Naive thymus-derived CD8-positive, alpha-beta T cell (primary cell): ENCODE data around the gene BLM. TPM values are rescaled to one million over a fixed set of nuclear protein-coding genes. Genes with fewer than 3 reads are reported as not detected.
"Not testable (repeated sequence)": the region's sequence is repeated elsewhere in the genome, so short reads cannot be mapped to it uniquely, and the experiment has no call there.

Experiments
- ATAC-seq, 2 donors: fragments of 150-1000 bp; cut with Tn5 transposase in 1 of 2; sonication (Bioruptor Pico), chemical (Tn5 transposase) in 1 of 2; 1 replicate in 1 of 2; 2 replicates in 1 of 2; pipeline ENCODE4 v1.10.0; 2021; ENCODE audit warnings: mild to moderate bottlenecking in 2 of 2, moderate library complexity in 2 of 2
- POLR2A ChIA-PET: fragments of 350-600 bp; sonication (Branson Sonifier 250); formaldehyde crosslinking; loops from one replicate; lab custom pipeline; 2021; ENCODE audit warnings: antibody characterized with exemption; lab: Charles Lee
- DNase-seq, 10 donors: peaks; one replicate each; pipeline versions ENCODE4 v3.0.0 to v3.0.0-alpha.2; 2020 to 2022
- H3K27ac Mint-ChIP-seq, 10 donors: one replicate each; pipeline ENCODE4 v1.8.0; 2020 to 2022; ENCODE audit warnings: mild to moderate bottlenecking in 10 of 10, mixed read lengths in 10 of 10, moderate library complexity in 4 of 10, inconsistent platforms in 1 of 10
- H3K27me3 Mint-ChIP-seq, 5 donors: one replicate each; pipeline ENCODE4 v1.8.0; 2021 to 2022; ENCODE audit warnings: mixed read lengths in 5 of 5
- H3K36me3 Mint-ChIP-seq, 3 donors: one replicate each; pipeline ENCODE4 v1.8.0; 2020 to 2022; ENCODE audit warnings: mixed read lengths in 3 of 3, mild to moderate bottlenecking in 2 of 3, inconsistent platforms in 1 of 3
- H3K4me1 Mint-ChIP-seq, 4 donors: one replicate each; pipeline ENCODE4 v1.8.0; 2021 to 2022; ENCODE audit warnings: mixed read lengths in 4 of 4
- H3K4me3 Mint-ChIP-seq, 10 donors: one replicate each; pipeline ENCODE4 v1.8.0; 2020 to 2022; ENCODE audit warnings: mild to moderate bottlenecking in 10 of 10, mixed read lengths in 10 of 10, moderate library complexity in 6 of 10, inconsistent platforms in 1 of 10
- H3K9me3 Mint-ChIP-seq, 9 donors: one replicate each; pipeline ENCODE4 v1.8.0; 2020 to 2022; ENCODE audit warnings: mixed read lengths in 9 of 9, mild to moderate bottlenecking in 3 of 9, inconsistent platforms in 1 of 9, moderate library complexity in 1 of 9
- polyA plus RNA-seq, 3 donors: library from polyadenylated mRNA; unstranded; fragments of 300-500 nt; fragmentation: Illumina TruSeq; gene quantifications; one replicate each; pipeline ENCODE4 v1.2.3, GENCODE V29; 2021
- total RNA-seq, 8 experiments: library from RNA in 2 of 8; stranded (reverse) in 2 of 8; gene quantifications; one replicate each; pipeline ENCODE4 v1.2.3 and lab custom pipeline; 2021 to 2026

Gene BLM
- total RNA-seq (1 to 10 TPM; 5.9 to 7.1 TPM), polyA plus RNA-seq (1 to 10 TPM; 2.6 to 4.1 (median 4.1) TPM), total RNA-seq (lab: John Stamatoyannopoulos, UW) (11.8 to 35.9 (median 18.6) reads per million in 6 experiments)

DNA sequence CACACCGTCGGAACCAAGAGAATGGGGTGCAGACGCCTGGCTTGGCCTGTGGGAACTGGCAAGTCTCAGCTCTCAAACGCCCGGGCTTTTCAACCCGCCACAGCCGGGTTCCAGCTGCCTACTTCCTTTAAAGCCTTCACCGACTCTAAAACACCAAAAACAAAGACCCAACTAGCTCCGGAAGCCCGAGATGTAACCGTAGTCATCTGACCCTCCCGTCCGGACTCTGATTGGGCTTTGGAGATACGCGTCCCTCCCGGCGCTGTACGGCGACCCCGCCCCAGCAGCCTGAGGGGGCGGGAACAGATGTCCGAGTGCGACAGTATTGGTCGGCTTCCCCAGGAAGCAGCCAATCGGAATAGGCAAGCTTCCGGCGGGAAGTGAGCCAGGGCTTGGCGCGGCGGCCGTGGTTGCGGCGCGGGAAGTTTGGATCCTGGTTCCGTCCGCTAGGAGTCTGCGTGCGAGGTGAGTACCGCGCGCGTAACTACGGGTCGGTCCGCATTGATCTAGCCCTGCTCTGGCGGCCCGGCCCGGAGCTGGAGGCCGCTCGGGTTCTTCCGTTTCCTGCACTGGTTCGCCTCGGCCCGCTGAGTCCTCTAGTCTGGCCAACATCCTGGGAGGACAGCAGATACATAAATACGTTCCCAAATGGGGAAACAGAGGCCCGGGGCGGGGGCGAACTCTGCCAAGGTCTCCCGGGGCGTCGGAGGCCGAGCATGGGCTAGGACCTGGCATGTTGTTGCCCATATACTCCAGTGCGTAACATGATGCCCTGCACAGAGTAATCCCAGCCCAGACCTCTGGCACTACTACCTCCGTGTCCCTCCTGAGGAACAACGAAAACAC, at the start of gene BLM:
Gene BLM (plus strand): TSS at position 371 of the 846 bp plus-strand sequence. CDS start 30,047 bp downstream, outside the sequence.
- Mint-ChIP-seq H3K36me3 (no peaks in the 10 kb centered on the region), H3K27ac (peak within 1 kb of the TSS; percentile 91 to 98 (median 94)), H3K4me3 (peak within 1 kb of the TSS; percentile 95 to 98 (median 96)), H3K9me3 (no peaks in the 10 kb centered on the region), H3K27me3 (no peaks in the 10 kb centered on the region), H3K4me1 (peaks cover 14 to 30% (median 28%) of the 10 kb centered on the region in 4 donors)
- ATAC-seq (peak; percentile 99), DNase-seq (peak; percentile 87 to 97 (median 94))
- POLR2A ChIA-PET: interaction anchor here (0.5 to 2.3 kb wide), 16 partner anchors 46 to 1560 kb away, joined by 3 to 11 read pairs (median 4); partner anchors contain the start of genes HDDC3 and MAN2A2

DNA sequence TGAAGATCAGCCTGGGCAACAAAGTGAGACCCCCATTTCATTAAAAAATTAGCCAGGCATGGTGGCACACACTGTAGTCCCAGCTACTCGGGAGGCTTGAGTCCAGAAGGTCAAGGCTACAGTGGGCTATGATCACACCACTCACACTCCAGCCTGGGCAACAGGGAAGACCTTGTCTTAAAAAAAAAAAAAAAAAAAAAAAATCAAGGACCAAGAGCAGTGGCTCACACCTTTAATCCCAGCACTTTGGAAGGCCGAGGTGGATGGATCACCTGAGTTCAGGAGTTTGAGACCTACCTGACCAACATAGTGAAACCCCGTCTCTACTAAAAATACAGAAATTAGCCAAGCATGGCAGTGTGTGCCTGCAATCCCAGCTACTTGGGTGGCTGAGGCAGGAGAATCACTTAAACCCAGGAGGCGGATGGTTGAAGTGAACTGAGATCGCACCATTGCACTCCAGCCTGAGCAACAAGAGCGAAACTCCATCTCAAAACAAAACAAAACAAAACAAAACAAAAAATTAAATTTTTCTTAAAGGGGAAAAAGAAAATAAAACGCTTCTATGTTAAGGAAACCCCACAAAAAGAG, 49.3 kb upstream of the BLM start:
- H3K27me3 Mint-ChIP-seq: peaks cover 0 to 11% (median 0%) of the 10 kb centered on the region in 5 donors
- peak overlapping the region in 2 of 10 donors; percentile 64 to 69 for H3K4me3 Mint-ChIP-seq
- peak overlapping the region in 1 of 10 donors; percentile 38 for H3K27ac Mint-ChIP-seq
- DNase-seq, H3K9me3 Mint-ChIP-seq, H3K36me3 Mint-ChIP-seq, ATAC-seq: not testable (repeated sequence)
- POLR2A ChIA-PET: interaction anchor here (0.6 to 4.5 kb wide), 5 partner anchors 10 to 267 kb away, joined by 3 to 29 read pairs (median 4); partner anchors contain the start of gene UNC45A
- H3K4me1 Mint-ChIP-seq: peaks cover 30 to 39% (median 36%) of the 10 kb centered on the region in 4 donors

DNA sequence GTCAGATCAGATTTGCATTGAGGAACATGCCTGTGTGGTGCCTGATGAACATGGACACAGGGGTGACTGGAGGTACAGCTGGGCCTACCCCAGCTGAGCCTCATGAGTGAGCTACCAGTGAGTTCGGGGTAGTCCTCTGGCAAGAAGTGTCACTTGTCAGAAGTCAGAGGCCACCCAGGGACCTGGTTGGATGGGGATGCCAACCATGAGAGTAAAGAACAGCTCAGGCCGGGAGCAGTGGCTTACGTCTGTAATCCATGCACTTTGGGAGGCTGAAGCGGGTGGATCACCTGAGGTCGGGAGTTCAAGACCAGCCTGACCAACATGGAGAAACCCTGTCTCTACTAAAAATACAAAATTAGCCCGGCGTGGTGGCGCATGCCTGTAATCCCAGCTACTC, 46.5 kb upstream of the BLM start:
- H3K27ac Mint-ChIP-seq: peak overlapping the region in 1 of 10 donors; percentile 43
- H3K9me3 Mint-ChIP-seq, H3K4me3 Mint-ChIP-seq, H3K36me3 Mint-ChIP-seq, H3K27me3 Mint-ChIP-seq, DNase-seq, ATAC-seq: not testable (repeated sequence)
- POLR2A ChIA-PET: interaction anchor here (1.2 kb wide), 1 partner anchor 47 kb away, joined by 3 read pairs; the partner anchor contains the start of gene BLM
- H3K4me1 Mint-ChIP-seq: peaks cover 24 to 30% (median 24%) of the 10 kb centered on the region in 4 donors

DNA sequence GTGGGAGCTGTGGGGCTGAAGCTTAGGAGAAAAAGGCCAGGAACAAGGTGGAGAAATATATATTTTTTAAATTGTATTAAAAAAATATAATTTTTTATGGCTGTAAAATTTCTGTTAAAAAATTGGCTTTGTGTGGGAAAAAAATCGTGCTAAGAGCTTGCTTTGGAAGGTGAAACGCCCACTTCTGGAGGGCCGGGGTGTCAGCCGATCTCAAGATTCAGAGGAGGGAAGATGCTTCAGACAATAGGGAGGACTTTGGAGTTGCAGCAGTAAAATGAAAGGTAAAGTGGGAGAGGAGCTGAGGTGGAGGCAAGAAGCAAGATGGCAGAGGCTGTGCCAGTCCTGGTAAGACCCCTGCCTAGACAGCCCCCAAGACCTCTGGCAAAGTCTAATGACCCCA, 45.9 kb upstream of the BLM start:
- Mint-ChIP-seq H3K9me3 (no peaks in the 10 kb centered on the region), H3K4me1 (peaks cover 18 to 25% (median 19%) of the 10 kb centered on the region in 4 donors), H3K27ac (peak overlapping the region in 1 of 10 donors; percentile 43), H3K4me3 (no peak overlapping the region), H3K36me3 (no peaks in the 10 kb centered on the region), H3K27me3 (peaks cover 0 to 4% (median 0%) of the 10 kb centered on the region in 5 donors)
- DNase-seq (no peak), ATAC-seq (no peak)
- POLR2A ChIA-PET: interaction anchor here (1.2 kb wide), 1 partner anchor 46 kb away, joined by 3 read pairs; the partner anchor contains the start of gene BLM

DNA sequence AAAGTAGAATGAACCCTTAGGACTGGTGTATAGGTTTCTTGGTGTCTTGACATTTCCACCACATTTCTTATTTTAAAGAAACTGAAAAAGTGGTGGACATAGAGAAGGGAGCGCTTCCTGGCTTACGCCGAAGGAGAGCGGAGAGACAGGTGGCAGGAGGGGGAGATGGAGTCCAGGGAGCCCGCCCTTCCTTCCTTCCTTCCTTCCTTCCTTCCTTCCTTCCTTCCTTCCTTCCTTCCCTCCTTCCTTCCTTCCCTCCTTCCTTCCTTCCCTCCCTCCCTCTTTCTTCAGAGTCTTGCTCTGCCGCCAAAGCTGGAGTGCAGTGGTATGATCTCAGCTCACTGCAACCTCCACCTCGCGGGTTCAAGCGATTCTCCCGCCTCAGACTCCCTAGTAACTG, 43.8 kb upstream of the BLM start:
- peak overlapping the region in 1 of 10 donors; percentile 68 for H3K27ac Mint-ChIP-seq
- H3K27me3 Mint-ChIP-seq, POLR2A ChIA-PET, H3K4me3 Mint-ChIP-seq, H3K9me3 Mint-ChIP-seq, ATAC-seq, DNase-seq, H3K36me3 Mint-ChIP-seq: not testable (repeated sequence)
- peaks cover 13 to 19% (median 14%) of the 10 kb centered on the region in 4 donors for H3K4me1 Mint-ChIP-seq

DNA sequence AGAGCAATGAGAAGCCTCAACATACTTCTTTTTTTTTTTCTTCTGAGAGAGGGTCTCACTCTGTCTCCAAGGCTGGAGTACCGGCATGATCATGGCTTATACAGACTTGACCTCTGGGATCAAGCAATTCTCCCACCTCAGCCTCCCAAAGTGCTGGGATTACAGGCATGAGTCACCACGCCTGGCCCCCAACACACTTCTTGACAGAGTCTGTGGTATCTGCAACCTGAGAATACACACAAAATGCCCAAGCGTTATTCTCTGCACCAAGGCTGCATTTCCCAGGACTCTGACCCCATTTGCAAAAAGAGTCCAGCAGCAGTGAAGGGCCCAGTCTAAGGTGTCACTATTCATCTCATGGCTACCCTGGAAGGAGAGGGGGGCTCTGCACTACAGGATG, 42.7 kb upstream of the BLM start:
- no peaks in the 10 kb centered on the region for H3K36me3 Mint-ChIP-seq
- peaks cover 12 to 30% (median 22%) of the 10 kb centered on the region in 4 donors for H3K4me1 Mint-ChIP-seq
- no peak overlapping the region for H3K27ac Mint-ChIP-seq
- no peak for ATAC-seq
- no peak for DNase-seq
- peaks cover 0 to 2% (median 0%) of the 10 kb centered on the region in 9 donors for H3K9me3 Mint-ChIP-seq
- no peak overlapping the region for H3K4me3 Mint-ChIP-seq
- H3K27me3 Mint-ChIP-seq: peaks cover 0 to 1% (median 0%) of the 10 kb centered on the region in 5 donors
- POLR2A ChIA-PET: no interaction called here

DNA sequence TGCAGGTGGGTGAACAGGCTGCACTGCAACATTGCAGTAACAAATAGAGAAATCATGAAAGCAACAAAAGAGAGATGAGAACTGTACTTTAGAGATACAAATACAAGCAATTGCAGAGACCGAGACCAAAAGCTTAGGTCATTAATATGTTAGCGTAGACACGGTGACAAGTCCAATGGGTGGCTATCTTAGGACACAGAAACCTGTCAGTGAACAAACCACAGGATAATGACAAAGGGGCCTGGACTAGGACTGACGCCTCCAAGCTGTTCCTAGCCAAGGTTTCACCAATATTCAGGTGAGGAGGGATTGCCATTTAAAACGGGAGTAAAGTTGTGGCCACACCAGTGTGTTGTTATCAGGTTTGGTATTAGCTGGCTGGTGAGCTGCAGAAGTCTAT, 41.7 kb upstream of the BLM start:
- Mint-ChIP-seq H3K27me3 (no peaks in the 10 kb centered on the region), H3K4me3 (peak overlapping the region in 1 of 10 donors; percentile 33), H3K9me3 (peaks cover 0 to 2% (median 0%) of the 10 kb centered on the region in 9 donors), H3K36me3 (no peaks in the 10 kb centered on the region), H3K4me1 (peaks cover 12 to 34% (median 25%) of the 10 kb centered on the region in 4 donors), H3K27ac (peak overlapping the region in 2 of 10 donors; percentile 38 to 46)
- DNase-seq (no peak), ATAC-seq (no peak)
- POLR2A ChIA-PET: interaction anchor here (0.7 to 0.9 kb wide), 3 partner anchors 9 to 11 kb away, joined by 3 read pairs; no protein-coding TSS in a partner anchor

DNA sequence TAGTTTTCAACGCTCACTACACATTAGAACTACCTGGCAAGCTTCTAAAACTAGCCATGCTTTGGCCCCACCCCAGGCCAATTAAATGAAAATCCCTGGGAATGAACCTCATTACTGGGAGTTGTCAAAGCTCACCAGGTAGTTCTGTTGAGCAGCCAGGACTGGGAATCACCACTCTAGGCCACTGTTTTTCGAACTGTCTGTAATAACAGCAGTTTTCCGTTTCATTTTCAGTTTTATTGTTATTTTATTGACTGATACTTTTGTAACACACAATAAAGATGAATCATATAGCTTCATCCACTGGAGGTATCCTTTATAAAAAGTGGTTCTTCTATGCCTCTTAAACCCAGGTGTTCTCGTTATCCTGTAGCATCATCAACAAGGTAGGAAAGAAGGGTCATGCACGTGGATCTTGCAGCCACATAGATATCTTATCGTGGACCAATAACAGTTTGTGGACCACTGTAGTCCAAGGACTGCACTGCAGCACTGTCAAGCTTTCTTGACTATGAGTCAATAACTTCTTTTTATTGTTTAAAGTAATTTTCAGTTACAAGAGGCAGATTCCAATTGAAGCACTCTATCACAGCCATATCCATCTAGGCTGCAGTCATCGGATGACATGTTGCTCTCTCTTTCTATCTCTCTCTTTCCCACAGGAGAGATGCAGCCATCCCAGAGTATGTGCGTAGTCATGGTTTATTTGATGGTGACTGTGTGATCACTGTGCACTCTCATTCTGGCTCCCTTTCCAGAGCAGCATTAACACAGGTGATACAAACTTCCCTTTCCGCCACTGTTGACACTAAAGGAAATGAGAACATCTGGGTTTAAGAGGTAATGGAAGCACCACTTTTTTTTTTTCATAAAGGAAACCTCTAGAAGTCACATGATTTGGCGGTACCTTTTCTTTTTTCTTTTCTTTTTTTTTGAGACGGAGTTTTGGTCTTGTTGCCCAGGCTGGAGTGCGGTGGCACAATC, 39.0 kb upstream of the BLM start:
- peak in 4 of 10 donors; percentile 25 to 69 (median 56) for DNase-seq
- Mint-ChIP-seq H3K27me3 (no peaks in the 10 kb centered on the region), H3K4me1 (peaks cover 12 to 37% (median 23%) of the 10 kb centered on the region in 4 donors), H3K4me3 (peak overlapping the region in 8 of 10 donors; percentile 62 to 85 (median 82)), H3K27ac (peak overlapping the region in 9 of 10 donors; percentile 2 to 94 (median 74)), H3K36me3 (no peaks in the 10 kb centered on the region), H3K9me3 (peaks cover 0 to 2% (median 0%) of the 10 kb centered on the region in 9 donors)
- POLR2A ChIA-PET: interaction anchor here (0.6 to 3.0 kb wide), 5 partner anchors 10 to 257 kb away, joined by 3 to 29 read pairs (median 4); partner anchors contain the start of gene UNC45A
- peak; percentile 91 to 95 for ATAC-seq

DNA sequence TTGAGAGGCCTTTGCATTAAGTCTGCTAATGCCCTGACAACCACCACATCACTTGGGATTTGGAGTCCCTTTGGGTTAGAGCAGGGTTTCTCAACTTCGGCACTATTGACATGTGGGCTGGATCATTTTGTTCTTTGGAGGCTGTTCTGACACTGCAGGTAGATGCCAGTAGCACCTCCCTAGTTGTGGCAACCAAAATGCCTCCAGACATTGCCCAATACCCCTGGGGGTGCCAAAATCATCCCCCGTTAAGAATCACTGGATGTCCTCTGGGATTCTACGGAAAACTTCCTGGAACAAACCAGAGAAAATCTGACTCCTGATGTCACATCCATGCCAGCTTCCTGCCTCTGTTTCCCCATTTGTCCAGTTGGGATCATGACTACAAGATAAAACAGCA, 37.2 kb upstream of the BLM start:
- POLR2A ChIA-PET: no interaction called here
- peak overlapping the region in 1 of 10 donors; percentile 25 for H3K27ac Mint-ChIP-seq
- ATAC-seq (no peak), DNase-seq (no peak)
- no peaks in the 10 kb centered on the region for H3K27me3 Mint-ChIP-seq
- no peaks in the 10 kb centered on the region for H3K36me3 Mint-ChIP-seq
- H3K9me3 Mint-ChIP-seq: peaks cover 0 to 2% (median 0%) of the 10 kb centered on the region in 9 donors
- H3K4me3 Mint-ChIP-seq: peak overlapping the region in 1 of 10 donors; percentile 33
- H3K4me1 Mint-ChIP-seq: peaks cover 14 to 41% (median 30%) of the 10 kb centered on the region in 4 donors

DNA sequence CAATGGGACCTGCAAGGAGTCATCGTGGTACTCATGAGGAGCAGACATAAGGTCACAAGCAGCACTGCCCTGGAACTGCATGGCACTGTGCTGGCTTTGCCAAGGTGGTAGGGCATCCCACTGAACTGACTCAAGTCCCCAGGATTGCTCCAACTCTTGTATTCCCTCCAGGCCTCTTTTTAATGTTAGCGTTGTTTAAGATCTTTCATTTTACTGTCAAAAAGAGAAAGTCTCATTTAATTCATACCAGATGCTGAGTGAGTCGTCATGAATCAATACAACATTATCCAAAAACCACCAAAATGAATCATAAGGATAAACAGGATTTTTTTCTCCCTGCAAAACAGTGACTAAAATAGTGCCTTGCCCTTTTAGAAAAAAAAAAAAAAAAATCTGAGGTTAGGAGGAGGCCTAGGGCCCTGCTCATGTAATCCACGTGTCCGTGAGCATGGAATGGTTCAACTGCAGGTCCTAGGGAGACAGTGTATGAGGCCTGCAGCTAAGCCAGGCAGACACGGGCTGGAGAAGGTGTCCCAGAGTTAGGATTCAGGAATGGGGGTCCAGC, 36.7 kb upstream of the BLM start:
- DNase-seq (no peak), ATAC-seq (no peak)
- Mint-ChIP-seq H3K27me3 (no peaks in the 10 kb centered on the region), H3K27ac (peak overlapping the region in 1 of 10 donors; percentile 25), H3K4me3 (peak overlapping the region in 1 of 10 donors; percentile 6), H3K36me3 (no peaks in the 10 kb centered on the region), H3K9me3 (peaks cover 0 to 2% (median 0%) of the 10 kb centered on the region in 9 donors), H3K4me1 (peaks cover 14 to 41% (median 34%) of the 10 kb centered on the region in 4 donors)
- POLR2A ChIA-PET: interaction anchor here (0.6 to 0.7 kb wide), 2 partner anchors 25 to 82 kb away, joined by 3 to 9 read pairs; no protein-coding TSS in a partner anchor

DNA sequence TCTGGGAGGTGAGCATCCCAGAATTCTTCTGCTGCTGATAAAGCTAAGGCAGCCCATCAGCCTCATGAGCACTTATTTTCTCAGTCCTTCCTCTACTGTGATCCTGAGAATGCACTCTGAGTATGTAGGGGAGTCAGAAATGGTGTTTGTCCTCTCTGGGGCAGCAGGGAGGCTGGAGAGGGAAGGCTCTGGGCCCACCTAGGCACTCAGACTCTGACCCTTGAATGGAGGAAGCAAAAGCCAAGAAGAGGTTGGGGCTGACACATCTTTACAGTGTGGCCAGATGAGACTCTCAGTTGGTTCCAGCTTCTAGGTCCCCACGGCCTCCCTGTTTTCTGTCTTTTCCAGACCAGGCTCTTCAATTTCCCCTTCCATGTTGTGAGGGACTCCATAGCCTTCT, 36.1 kb upstream of the BLM start:
- DNase-seq (no peak), ATAC-seq (no peak)
- peaks cover 15 to 44% (median 38%) of the 10 kb centered on the region in 4 donors for H3K4me1 Mint-ChIP-seq
- POLR2A ChIA-PET: interaction anchor here (0.6 to 0.7 kb wide), 2 partner anchors 25 to 83 kb away, joined by 3 to 9 read pairs; no protein-coding TSS in a partner anchor
- H3K27me3 Mint-ChIP-seq: no peaks in the 10 kb centered on the region
- H3K27ac Mint-ChIP-seq: peak overlapping the region in 1 of 10 donors; percentile 83
- no peaks in the 10 kb centered on the region for H3K36me3 Mint-ChIP-seq
- H3K4me3 Mint-ChIP-seq: no peak overlapping the region
- peaks cover 0 to 2% (median 0%) of the 10 kb centered on the region in 9 donors for H3K9me3 Mint-ChIP-seq
